H1 (cell line): Measurements from ENCODE around the gene PLCB1. TPM values are rescaled to one million over a fixed set of nuclear protein-coding genes. Genes with fewer than 3 reads are reported as not detected.

Source experiments
- BCL11A ChIP-seq, 2 experiments: IDR thresholded peaks; one replicate each; pipeline ENCODE4 v1.6.1; 2011; ENCODE audit warnings: low read depth in 2 of 2, low read length in 2 of 2, mild to moderate bottlenecking in 2 of 2
- CEBPB ChIP-seq: IDR thresholded peaks from 2 replicates; pipeline ENCODE4 v1.6.1; 2012; ENCODE audit warnings: low read depth, low read length
- KDM4A ChIP-seq: IDR thresholded peaks from one replicate; pipeline ENCODE4 v1.7.1; 2012; ENCODE audit warnings: low read depth, mild to moderate bottlenecking, moderate library complexity, low read length, inconsistent platforms; ENCODE audit not compliant: severe bottlenecking
- PHF8 ChIP-seq: fragments of 200-600 bp; sonication (generic); conservative IDR thresholded peaks from 2 replicates; pipeline ENCODE4 v1.7.1; 2012; ENCODE audit warnings: low read depth, mild to moderate bottlenecking, inconsistent platforms, low read length, moderate library complexity
- RAD21 ChIP-seq, 2 experiments: IDR thresholded peaks in 1 of 2; conservative IDR thresholded peaks in 1 of 2; 2 replicates each; pipeline ENCODE4 v1.6.1; 2011; ENCODE audit warnings: low read depth in 2 of 2, low read length in 2 of 2, improper control_type of control experiment in 1 of 2, inconsistent platforms in 1 of 2, mild to moderate bottlenecking in 1 of 2, moderate library complexity in 1 of 2
- RFX5 ChIP-seq: IDR thresholded peaks from 2 replicates; pipeline ENCODE4 v1.6.1; 2011; ENCODE audit warnings: low read depth, low read length, improper control_type of control experiment, borderline replicate concordance
- RNF2 ChIP-seq: fragments of 200-900, 300-1000 bp; sonication (generic); IDR thresholded peaks from 2 replicates; pipeline ENCODE4 v1.7.1; 2016; ENCODE audit warnings: borderline replicate concordance, low read depth, mild to moderate bottlenecking, antibody characterized with exemption, low read length; ENCODE audit not compliant: poor library complexity, severe bottlenecking; ENCODE audit errors: missing control alignments
- polyA plus RNA-seq, 7 experiments: library from polyadenylated mRNA; depleted of rRNA in 3 of 7; stranded (reverse) in 5 of 7; unstranded in 2 of 7; fragments of >200 nt in 5 of 7; fragments of 200-250 nt in 2 of 7; gene quantifications; 1 replicate in 5 of 7; 2 replicates in 1 of 7; 4 replicates in 1 of 7; pipeline versions ENCODE4 v1.2.1 to v1.2.3, GENCODE V29; 2011 to 2013; ENCODE audit warnings: missing spikeins in 2 of 7, mixed read lengths in 2 of 7
- total RNA-seq: library from RNA; stranded (reverse); fragmentation: NEBNext Ultra II Directional; extraction: Animal tissue kit (Norgen Biotek cat#: 25700); gene quantifications from 2 replicates; pipeline ENCODE4 v1.2.1, GENCODE V29; 2021

PLCB1 gene
- total and polyA plus RNA-seq, 2 of the 8 experiments (the other 6 are each of a cell fraction or from before 2014, with no cell fraction given) = 2.6 to 9.1 TPM

DNA sequence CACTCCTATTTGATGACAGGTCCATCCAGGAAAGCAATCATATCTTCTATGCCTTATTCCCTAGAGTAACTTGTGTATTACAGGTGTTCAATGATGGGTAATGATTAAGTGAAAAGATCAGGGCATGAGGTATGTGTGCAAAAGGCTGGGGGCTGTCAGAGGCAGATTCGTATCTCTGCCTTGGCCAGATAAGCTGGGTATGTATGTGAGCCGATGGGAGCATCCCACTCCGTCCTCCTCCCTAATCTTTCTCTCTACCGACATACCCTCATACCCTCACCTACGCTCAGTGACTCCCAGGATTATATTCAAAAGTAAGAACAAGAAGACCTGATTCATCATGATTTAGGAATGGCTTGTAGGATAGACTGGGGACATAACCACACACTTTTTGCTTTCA lies 238.7 kb downstream of the PLCB1 start (continued):
- TF ChIP-seq RFX5 = no peak
- no peak for TF ChIP-seq RAD21 (IDR thresholded peaks at IDR 0.05 in 1 of 2, conservative IDR thresholded peaks at IDR 0.05 in 1 of 2; ENCODE audit: low read depth in 2 of 2, low read length in 2 of 2)
- TF ChIP-seq CEBPB = no peak
- no peak for TF ChIP-seq KDM4A
- no peak for TF ChIP-seq RNF2
- TF ChIP-seq PHF8 = no peak
- TF ChIP-seq BCL11A (IDR thresholded peaks at IDR 0.05; ENCODE audit: low read depth in 2 of 2, low read length in 2 of 2) = no peak
